K562 (cell line): ENCODE data around the gene GLYAT. TPM values are rescaled to one million over a fixed set of nuclear protein-coding genes. Genes with fewer than 3 reads are reported as not detected.

Experiments
- CBFA2T2 ChIP-seq: fragments of 450-650 bp; conservative IDR thresholded peaks from 2 replicates; pipeline ENCODE4 v1.6.1; 2017; ENCODE audit warnings: mild to moderate bottlenecking
- CBFA2T3 ChIP-seq: fragments of 450-650 bp; IDR thresholded peaks from 2 replicates; pipeline ENCODE4 v1.6.1; 2017
- FUS ChIP-seq: fragments of 200-400 bp; formaldehyde crosslinking; optimal IDR thresholded peaks from 2 replicates; pipeline ENCODE3; 2017; ENCODE audit warnings: low read depth, low read length
- GABPB2 ChIP-seq: fragments of 250-450 bp; sonication (Bioruptor Pico); conservative IDR thresholded peaks from 2 replicates; pipeline ENCODE4 v1.5.1; 2021; ENCODE audit warnings: mild to moderate bottlenecking
- GATAD2B ChIP-seq: fragments of 450-650 bp; IDR thresholded peaks from 2 replicates; pipeline ENCODE4 v1.6.1; 2017; ENCODE audit warnings: mild to moderate bottlenecking, borderline replicate concordance
- HDAC2 ChIP-seq: fragments of 450-650 bp; IDR thresholded peaks from 2 replicates; pipeline ENCODE4 v1.6.1; 2016; ENCODE audit warnings: mild to moderate bottlenecking
- NR2C1 ChIP-seq, 2 experiments: fragments of 450-650 bp; IDR thresholded peaks; 2 replicates each; pipeline ENCODE4 v1.6.1; 2017; ENCODE audit warnings: mild to moderate bottlenecking in 2 of 2, antibody characterized with exemption in 1 of 2, inconsistent platforms in 1 of 2, missing compliant biosample characterization in 1 of 2, missing genetic modification characterization in 1 of 2
- PHF20 ChIP-seq: fragments of 450-650 bp; IDR thresholded peaks from 2 replicates; pipeline ENCODE4 v1.6.1; 2018; ENCODE audit not compliant: partially characterized antibody
- PTBP1 ChIP-seq: fragments of 200-400 bp; formaldehyde crosslinking; IDR thresholded peaks from 2 replicates; pipeline ENCODE4 v1.6.1; 2017; ENCODE audit warnings: low read depth, low read length
- PURB ChIP-seq: sonication (generic); formaldehyde crosslinking; IDR thresholded peaks from 2 replicates; pipeline ENCODE4 v1.9.0; 2021; ENCODE audit warnings: low read depth, mild to moderate bottlenecking, missing genetic modification reagents
- RAD21 ChIP-seq, 2 experiments: fragments of 250-450 bp in 1 of 2; fragments of 450-650 bp in 1 of 2; sonication (Bioruptor Pico) in 1 of 2; formaldehyde crosslinking in 1 of 2; IDR thresholded peaks in 1 of 2; conservative IDR thresholded peaks in 1 of 2; 2 replicates each; pipeline versions ENCODE4 v1.4.0 to v1.8.0; 2020 to 2022; ENCODE audit warnings: mild to moderate bottlenecking in 2 of 2, moderate library complexity in 1 of 2
- RBBP5 ChIP-seq: fragments of 200-600 bp; sonication (generic); IDR thresholded peaks from 2 replicates; pipeline ENCODE4 v1.6.1; 2012; ENCODE audit warnings: borderline replicate concordance, mild to moderate bottlenecking, low read length, control low read depth, inconsistent platforms; ENCODE audit not compliant: insufficient read depth, poor library complexity, severe bottlenecking
- RCOR1 ChIP-seq, 2 experiments: IDR thresholded peaks; 2 replicates each; pipeline ENCODE4 v1.6.1; 2012; ENCODE audit warnings: low read depth in 2 of 2, low read length in 2 of 2, borderline replicate concordance in 1 of 2, improper control_type of control experiment in 1 of 2
- RNF2 ChIP-seq: sonication (generic); IDR thresholded peaks from 2 replicates; pipeline ENCODE4 v1.6.1; 2016
- SRSF7 ChIP-seq: fragments of 200-400 bp; formaldehyde crosslinking; optimal IDR thresholded peaks from 2 replicates; pipeline ENCODE3; 2017; ENCODE audit warnings: mild to moderate bottlenecking, low read depth, low read length
- TBL1XR1 ChIP-seq, 2 experiments: IDR thresholded peaks; 2 replicates each; pipeline ENCODE4 v1.6.1; 2012; ENCODE audit warnings: improper control_type of control experiment in 2 of 2, low read length in 2 of 2, mild to moderate bottlenecking in 1 of 2
- ZNF143 ChIP-seq: sonication (generic); formaldehyde crosslinking; IDR thresholded peaks from 2 replicates; pipeline ENCODE4 v1.9.0; 2022; ENCODE audit warnings: mild to moderate bottlenecking, missing genetic modification reagents
- ZNF316 ChIP-seq: fragments of 450-650 bp; IDR thresholded peaks from 2 replicates; pipeline ENCODE4 v1.6.1; 2016
- polyA plus RNA-seq, 8 experiments: library from polyadenylated mRNA; depleted of rRNA in 4 of 8; stranded (reverse) in 5 of 8; unstranded in 3 of 8; fragments of >200 nt; fragmentation: Nextera tagmentation in 2 of 8; fragmentation: Illumina TruSeq in 1 of 8; extraction: Ambion mirVana in 2 of 8; extraction: Trizol in 1 of 8; gene quantifications; 2 replicates each; pipeline versions ENCODE4 v1.2.1 to v1.2.3, GENCODE V29; 2011 to 2014; ENCODE audit warnings: inconsistent platforms in 1 of 8, missing spikeins in 1 of 8
- total RNA-seq, 7 experiments: library from RNA; depleted of rRNA in 6 of 7; stranded (reverse); fragments of >200 nt in 6 of 7; fragmentation: Illumina TruSeq in 2 of 7; extraction: Trizol in 2 of 7; gene quantifications; 2 replicates each; pipeline versions ENCODE4 v1.2.1 to v1.2.3, GENCODE V29; 2011 to 2021; ENCODE audit warnings: low replicate concordance in 1 of 7
- TF ChIP-seq, protein P1 (sequence below): IDR thresholded peaks from 2 replicates; pipeline ENCODE4 v1.6.1; 2011; ENCODE audit warnings: borderline replicate concordance, low read depth, mild to moderate bottlenecking, moderate library complexity, low read length; ENCODE audit not compliant: insufficient read depth, poor library complexity, severe bottlenecking
- TF ChIP-seq, protein P2 (sequence below): fragments of 250-450 bp; sonication (Bioruptor Pico); IDR thresholded peaks from 2 replicates; pipeline ENCODE4 v1.8.0; 2022; ENCODE audit warnings: inconsistent platforms, mild to moderate bottlenecking, moderate library complexity, borderline replicate concordance
- TF ChIP-seq, protein P3 (sequence below): sonication (generic); formaldehyde crosslinking; IDR thresholded peaks from 2 replicates; pipeline ENCODE4 v1.8.1; 2023; ENCODE audit warnings: mild to moderate bottlenecking, missing genetic modification reagents, moderate library complexity
- TF ChIP-seq, protein P4 (sequence below), 2 experiments: IDR thresholded peaks in 1 of 2; conservative IDR thresholded peaks in 1 of 2; 2 replicates each; pipeline ENCODE4 v1.6.1; 2016; ENCODE audit warnings: low read depth in 2 of 2, mild to moderate bottlenecking in 1 of 2, missing compliant biosample characterization in 1 of 2, missing genetic modification characterization in 1 of 2, moderate library complexity in 1 of 2

Gene GLYAT
- total and polyA plus RNA-seq, 9 of the 15 experiments (the other 6 are each of a cell fraction or from before 2014, with no cell fraction given), result not detected

DNA sequence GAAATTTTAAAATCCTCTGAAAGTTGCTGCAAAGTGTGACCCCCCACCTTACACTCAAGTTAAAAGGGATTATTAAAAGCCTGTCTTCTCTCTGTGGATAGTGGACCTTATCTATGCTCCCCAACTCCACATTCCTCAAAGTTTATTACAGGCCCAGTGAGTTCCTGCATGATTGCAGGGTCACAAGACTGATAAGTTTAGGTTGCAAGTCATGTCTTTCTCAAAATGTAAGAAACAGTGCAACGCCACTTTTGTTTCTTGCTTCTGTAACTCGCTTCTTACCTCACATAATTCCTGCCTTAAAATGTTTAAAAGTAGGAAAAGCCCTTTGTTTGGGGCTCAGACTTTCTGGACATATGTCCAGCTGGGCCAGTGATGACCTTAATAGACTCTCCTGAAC is 38.4 kb upstream of the GLYAT start (continued):
- TF ChIP-seq ZNF143 (CRISPR knock-in tag), result no peak
- TF ChIP-seq, protein P1, sequence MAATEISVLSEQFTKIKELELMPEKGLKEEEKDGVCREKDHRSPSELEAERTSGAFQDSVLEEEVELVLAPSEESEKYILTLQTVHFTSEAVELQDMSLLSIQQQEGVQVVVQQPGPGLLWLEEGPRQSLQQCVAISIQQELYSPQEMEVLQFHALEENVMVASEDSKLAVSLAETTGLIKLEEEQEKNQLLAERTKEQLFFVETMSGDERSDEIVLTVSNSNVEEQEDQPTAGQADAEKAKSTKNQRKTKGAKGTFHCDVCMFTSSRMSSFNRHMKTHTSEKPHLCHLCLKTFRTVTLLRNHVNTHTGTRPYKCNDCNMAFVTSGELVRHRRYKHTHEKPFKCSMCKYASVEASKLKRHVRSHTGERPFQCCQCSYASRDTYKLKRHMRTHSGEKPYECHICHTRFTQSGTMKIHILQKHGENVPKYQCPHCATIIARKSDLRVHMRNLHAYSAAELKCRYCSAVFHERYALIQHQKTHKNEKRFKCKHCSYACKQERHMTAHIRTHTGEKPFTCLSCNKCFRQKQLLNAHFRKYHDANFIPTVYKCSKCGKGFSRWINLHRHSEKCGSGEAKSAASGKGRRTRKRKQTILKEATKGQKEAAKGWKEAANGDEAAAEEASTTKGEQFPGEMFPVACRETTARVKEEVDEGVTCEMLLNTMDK, result no peak
- TF ChIP-seq RAD21 (CRISPR knock-in tag; conservative IDR thresholded peaks at IDR 0.05 in 1 of 2, IDR thresholded peaks at IDR 0.05 in 1 of 2), result no peak
- no peak for TF ChIP-seq HDAC2
- peak; percentile 49 to 92; a peak in 2 of 4 replicates for TF ChIP-seq RCOR1 (IDR thresholded peaks at IDR 0.05; ENCODE audit: borderline replicate concordance in 1 of 2, low read depth in 2 of 2, low read length in 2 of 2)
- peak; percentile 36 for TF ChIP-seq ZNF316
- peak; percentile 29; the same call in 1 of the 2 replicates for TF ChIP-seq GATAD2B
- no peak for TF ChIP-seq RBBP5
- TF ChIP-seq CBFA2T3, result peak; percentile 86
- no peak for TF ChIP-seq PHF20
- TF ChIP-seq NR2C1 (IDR thresholded peaks at IDR 0.05), result no peak
- peak; percentile 68 for TF ChIP-seq NR2C1 (tag; IDR thresholded peaks at IDR 0.05)
- no peak for TF ChIP-seq FUS
- peak; percentile 74 for TF ChIP-seq RNF2
- TF ChIP-seq PURB (CRISPR knock-in tag), result no peak
- peak in 1 of 2 experiments; percentile 73; a peak in 1 of 4 replicates for TF ChIP-seq TBL1XR1 (IDR thresholded peaks at IDR 0.05; ENCODE audit: low read length in 2 of 2)
- TF ChIP-seq GABPB2 (CRISPR knock-in tag), result no peak
- TF ChIP-seq, protein P2, sequence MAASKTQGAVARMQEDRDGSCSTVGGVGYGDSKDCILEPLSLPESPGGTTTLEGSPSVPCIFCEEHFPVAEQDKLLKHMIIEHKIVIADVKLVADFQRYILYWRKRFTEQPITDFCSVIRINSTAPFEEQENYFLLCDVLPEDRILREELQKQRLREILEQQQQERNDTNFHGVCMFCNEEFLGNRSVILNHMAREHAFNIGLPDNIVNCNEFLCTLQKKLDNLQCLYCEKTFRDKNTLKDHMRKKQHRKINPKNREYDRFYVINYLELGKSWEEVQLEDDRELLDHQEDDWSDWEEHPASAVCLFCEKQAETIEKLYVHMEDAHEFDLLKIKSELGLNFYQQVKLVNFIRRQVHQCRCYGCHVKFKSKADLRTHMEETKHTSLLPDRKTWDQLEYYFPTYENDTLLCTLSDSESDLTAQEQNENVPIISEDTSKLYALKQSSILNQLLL, result no peak
- no peak for TF ChIP-seq PTBP1
- TF ChIP-seq, protein P3, sequence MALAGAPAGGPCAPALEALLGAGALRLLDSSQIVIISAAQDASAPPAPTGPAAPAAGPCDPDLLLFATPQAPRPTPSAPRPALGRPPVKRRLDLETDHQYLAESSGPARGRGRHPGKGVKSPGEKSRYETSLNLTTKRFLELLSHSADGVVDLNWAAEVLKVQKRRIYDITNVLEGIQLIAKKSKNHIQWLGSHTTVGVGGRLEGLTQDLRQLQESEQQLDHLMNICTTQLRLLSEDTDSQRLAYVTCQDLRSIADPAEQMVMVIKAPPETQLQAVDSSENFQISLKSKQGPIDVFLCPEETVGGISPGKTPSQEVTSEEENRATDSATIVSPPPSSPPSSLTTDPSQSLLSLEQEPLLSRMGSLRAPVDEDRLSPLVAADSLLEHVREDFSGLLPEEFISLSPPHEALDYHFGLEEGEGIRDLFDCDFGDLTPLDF (CRISPR knock-in tag), result no peak
- peak; percentile 80 for TF ChIP-seq CBFA2T2
- TF ChIP-seq, protein P4, sequence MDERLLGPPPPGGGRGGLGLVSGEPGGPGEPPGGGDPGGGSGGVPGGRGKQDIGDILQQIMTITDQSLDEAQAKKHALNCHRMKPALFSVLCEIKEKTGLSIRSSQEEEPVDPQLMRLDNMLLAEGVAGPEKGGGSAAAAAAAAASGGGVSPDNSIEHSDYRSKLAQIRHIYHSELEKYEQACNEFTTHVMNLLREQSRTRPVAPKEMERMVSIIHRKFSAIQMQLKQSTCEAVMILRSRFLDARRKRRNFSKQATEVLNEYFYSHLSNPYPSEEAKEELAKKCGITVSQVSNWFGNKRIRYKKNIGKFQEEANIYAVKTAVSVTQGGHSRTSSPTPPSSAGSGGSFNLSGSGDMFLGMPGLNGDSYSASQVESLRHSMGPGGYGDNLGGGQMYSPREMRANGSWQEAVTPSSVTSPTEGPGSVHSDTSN (CRISPR knock-in tag; IDR thresholded peaks at IDR 0.05; ENCODE audit: low read depth), result no peak
- TF ChIP-seq, protein P4 (tag; conservative IDR thresholded peaks at IDR 0.05; ENCODE audit: low read depth), result peak; percentile 18; the same call in 1 of the 2 replicates
- no peak for TF ChIP-seq SRSF7
